Measurements from ENCODE around the gene RGS3.
A peak's percentile ranks its signal among the peaks of the same experiment; 100 is the strongest.
"Not testable (repeated sequence)": the region's sequence is repeated elsewhere in the genome, so short reads cannot be mapped to it uniquely, and the experiment has no call there.

The RGS3 gene

GRCh38 chr9:113548221-113549041 lies 84.9 kb downstream of the RGS3 start:
- DNase-seq (ENCODE audit: low read depth in 2 of 2) = peak; percentile 4 to 15

- DNase-seq (ENCODE audit: low read depth in 2 of 2) = not testable (repeated sequence)
Measured at GRCh38 chr9:113549892-113550291, 86.4 kb downstream of the RGS3 start.

- DNase-seq (ENCODE audit: low read depth in 2 of 2) = no peak
Measured at GRCh38 chr9:113556877-113557593, 93.5 kb downstream of the RGS3 start.

- no peak for DNase-seq (ENCODE audit: low read depth in 2 of 2)
Measured at GRCh38 chr9:113558632-113559502, 95.3 kb downstream of the RGS3 start.

- no peak for DNase-seq (ENCODE audit: low read depth in 2 of 2)
Measured at GRCh38 chr9:113559834-113560800, 96.6 kb downstream of the RGS3 start.

- no peak for DNase-seq (ENCODE audit: low read depth in 2 of 2)
Measured at GRCh38 chr9:113562653-113563381, 99.3 kb downstream of the RGS3 start.

- DNase-seq (ENCODE audit: low read depth in 2 of 2) = no peak
Measured at GRCh38 chr9:113563826-113564497, 100.4 kb downstream of the RGS3 start.

- DNase-seq (ENCODE audit: low read depth in 2 of 2) = no peak
Measured at GRCh38 chr9:113564498-113565237, 101.1 kb downstream of the RGS3 start.

GRCh38 chr9:113566016-113566711 lies 102.6 kb downstream of the RGS3 start:
- DNase-seq (ENCODE audit: low read depth in 2 of 2) = no peak

GRCh38 chr9:113566712-113567071 lies 103.2 kb downstream of the RGS3 start:
- DNase-seq (ENCODE audit: low read depth in 2 of 2) = no peak

GRCh38 chr9:113567361-113568080 lies 104.0 kb downstream of the RGS3 start:
- DNase-seq (ENCODE audit: low read depth in 2 of 2) = no peak

GRCh38 chr9:113568081-113568435 lies 104.5 kb downstream of the RGS3 start:
- DNase-seq (ENCODE audit: low read depth in 2 of 2) = no peak

GRCh38 chr9:113568571-113569321 lies 105.2 kb downstream of the RGS3 start:
- DNase-seq (ENCODE audit: low read depth in 2 of 2) = no peak

GRCh38 chr9:113569472-113570060 lies 106.0 kb downstream of the RGS3 start:
- DNase-seq (ENCODE audit: low read depth in 2 of 2) = no peak

- no peak for DNase-seq (ENCODE audit: low read depth in 2 of 2)
Measured at GRCh38 chr9:113570106-113570505, 106.6 kb downstream of the RGS3 start.

Data from stimulated activated CD4-positive, alpha-beta T cell treated with anti-CD3 and anti-CD28 coated beads, Interleukin-12 subunit alpha, Interleukin-12 subunit beta, amount 100 ng/mL, for 24 hours (primary cell).